Measurements from ENCODE around the gene HYI.

Gene HYI

DNA sequence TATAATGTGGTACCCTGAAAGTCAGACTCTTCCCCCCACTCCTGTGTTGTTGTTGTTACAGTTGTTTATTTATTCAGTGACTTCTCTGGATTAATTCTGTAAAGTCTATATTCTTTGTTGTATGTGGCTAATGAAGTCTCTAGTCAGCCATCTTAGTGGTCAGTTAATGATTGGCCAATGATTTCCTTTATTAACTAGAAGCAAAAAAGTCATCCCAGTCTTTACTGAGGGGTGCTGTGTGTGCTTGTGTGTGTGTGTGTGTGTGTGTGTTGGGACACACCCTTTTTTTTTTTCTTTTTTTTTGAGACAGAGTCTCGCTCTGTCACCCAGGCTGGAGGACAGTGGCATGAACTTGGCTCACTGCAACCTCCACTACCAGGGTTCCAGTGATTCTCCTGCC is 37.3 kb upstream of the HYI start:
- Histone ChIP-seq H3K4me3 (replicated peaks; ENCODE audit: low read depth, low read length) (no peak overlapping the region), H3K27me3 (replicated peaks; ENCODE audit: control insufficient read depth, insufficient read depth, low read length) (no peaks in the 10 kb centered on the region), H3K36me3 (ENCODE audit: control insufficient read depth, insufficient read depth, low read length) (no peaks in the 10 kb centered on the region)
- TF ChIP-seq, protein P1, sequence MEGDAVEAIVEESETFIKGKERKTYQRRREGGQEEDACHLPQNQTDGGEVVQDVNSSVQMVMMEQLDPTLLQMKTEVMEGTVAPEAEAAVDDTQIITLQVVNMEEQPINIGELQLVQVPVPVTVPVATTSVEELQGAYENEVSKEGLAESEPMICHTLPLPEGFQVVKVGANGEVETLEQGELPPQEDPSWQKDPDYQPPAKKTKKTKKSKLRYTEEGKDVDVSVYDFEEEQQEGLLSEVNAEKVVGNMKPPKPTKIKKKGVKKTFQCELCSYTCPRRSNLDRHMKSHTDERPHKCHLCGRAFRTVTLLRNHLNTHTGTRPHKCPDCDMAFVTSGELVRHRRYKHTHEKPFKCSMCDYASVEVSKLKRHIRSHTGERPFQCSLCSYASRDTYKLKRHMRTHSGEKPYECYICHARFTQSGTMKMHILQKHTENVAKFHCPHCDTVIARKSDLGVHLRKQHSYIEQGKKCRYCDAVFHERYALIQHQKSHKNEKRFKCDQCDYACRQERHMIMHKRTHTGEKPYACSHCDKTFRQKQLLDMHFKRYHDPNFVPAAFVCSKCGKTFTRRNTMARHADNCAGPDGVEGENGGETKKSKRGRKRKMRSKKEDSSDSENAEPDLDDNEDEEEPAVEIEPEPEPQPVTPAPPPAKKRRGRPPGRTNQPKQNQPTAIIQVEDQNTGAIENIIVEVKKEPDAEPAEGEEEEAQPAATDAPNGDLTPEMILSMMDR (IDR thresholded peaks at IDR 0.05; ENCODE audit: insufficient read depth, low read length, poor library complexity, severe bottlenecking): no peak
- DNase-seq (ENCODE audit: extremely low read depth, insufficient read length): no peak

DNA sequence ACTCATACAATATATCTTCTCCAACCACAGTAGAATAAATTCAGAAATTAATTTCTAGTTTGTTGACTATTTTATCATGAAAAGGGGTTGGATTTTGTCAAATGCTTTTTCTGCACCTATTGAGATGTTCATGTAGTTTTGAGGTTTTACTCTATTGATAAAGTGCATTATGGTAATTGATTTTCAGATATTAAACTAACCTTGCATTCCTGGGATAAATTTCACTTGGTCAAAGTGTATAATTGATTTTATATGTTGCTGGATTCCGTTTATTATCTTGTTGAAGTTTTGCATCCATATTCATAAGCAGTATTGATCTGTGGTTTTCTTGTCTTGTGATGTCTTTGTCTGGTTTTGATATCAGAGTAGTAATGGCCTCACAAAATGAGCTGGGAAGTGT is 34.4 kb upstream of the HYI start:
- no peak overlapping the region for H3K4me3 ChIP-seq (replicated peaks; ENCODE audit: low read depth, low read length)
- DNase-seq (ENCODE audit: extremely low read depth, insufficient read length): no peak
- H3K36me3 ChIP-seq (ENCODE audit: control insufficient read depth, insufficient read depth, low read length): no peaks in the 10 kb centered on the region
- H3K27me3 ChIP-seq (replicated peaks; ENCODE audit: control insufficient read depth, insufficient read depth, low read length): no peaks in the 10 kb centered on the region
- TF ChIP-seq, protein P1 (IDR thresholded peaks at IDR 0.05; ENCODE audit: insufficient read depth, low read length, poor library complexity, severe bottlenecking): no peak

DNA sequence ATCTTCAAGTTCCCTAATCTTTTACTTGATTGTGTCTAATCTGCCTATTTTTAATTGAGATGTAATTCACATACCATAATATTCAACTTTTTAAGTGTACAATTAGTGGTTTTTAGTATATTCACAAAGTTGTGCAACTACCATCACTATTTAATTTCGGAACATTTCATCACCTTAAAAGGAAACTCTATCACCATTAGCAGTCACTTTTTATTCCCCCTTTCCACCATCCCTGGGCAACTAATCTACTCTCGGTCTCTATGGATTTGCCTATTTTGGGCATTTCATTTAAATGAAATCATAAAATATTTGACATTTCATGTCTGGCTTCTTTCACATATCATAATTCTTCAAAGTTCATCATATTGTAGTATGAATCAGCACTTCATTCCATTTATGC is 30.6 kb upstream of the HYI start:
- H3K36me3 ChIP-seq (ENCODE audit: control insufficient read depth, insufficient read depth, low read length): no peaks in the 10 kb centered on the region
- H3K27me3 ChIP-seq (replicated peaks; ENCODE audit: control insufficient read depth, insufficient read depth, low read length): no peaks in the 10 kb centered on the region
- TF ChIP-seq, protein P1 (IDR thresholded peaks at IDR 0.05; ENCODE audit: insufficient read depth, low read length, poor library complexity, severe bottlenecking): no peak
- no peak overlapping the region for H3K4me3 ChIP-seq (replicated peaks; ENCODE audit: low read depth, low read length)
- no peak for DNase-seq (ENCODE audit: extremely low read depth, insufficient read length)

- no peak for DNase-seq (ENCODE audit: extremely low read depth, insufficient read length)
- H3K4me3 ChIP-seq (replicated peaks; ENCODE audit: low read depth, low read length): no peak overlapping the region
- TF ChIP-seq, protein P1 (IDR thresholded peaks at IDR 0.05; ENCODE audit: insufficient read depth, low read length, poor library complexity, severe bottlenecking): no peak
- no peaks in the 10 kb centered on the region for H3K36me3 ChIP-seq (ENCODE audit: control insufficient read depth, insufficient read depth, low read length)
- no peaks in the 10 kb centered on the region for H3K27me3 ChIP-seq (replicated peaks; ENCODE audit: control insufficient read depth, insufficient read depth, low read length)
Observed at GRCh38 chr1:43482215-43482614, 28.5 kb upstream of the HYI start.

DNA sequence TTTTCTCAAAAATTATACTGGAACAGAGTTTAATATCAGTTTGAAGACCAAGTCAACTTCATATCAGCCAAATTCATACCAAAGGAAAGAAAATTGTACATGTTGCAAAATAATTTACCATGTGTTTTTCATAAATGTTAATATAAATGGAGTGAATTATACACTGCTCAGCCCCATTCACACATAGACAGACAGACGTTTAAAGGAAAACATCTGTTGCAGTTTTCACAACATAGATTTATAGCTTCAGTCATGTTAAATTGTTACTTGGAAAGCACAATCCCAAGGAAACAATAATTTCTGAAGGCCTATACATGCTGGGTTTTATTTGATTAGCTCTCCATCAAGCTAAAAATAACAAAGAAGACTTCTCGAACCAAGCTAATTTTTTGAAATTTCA is 27.8 kb upstream of the HYI start:
- Histone ChIP-seq H3K36me3 (ENCODE audit: control insufficient read depth, insufficient read depth, low read length) (no peaks in the 10 kb centered on the region), H3K27me3 (replicated peaks; ENCODE audit: control insufficient read depth, insufficient read depth, low read length) (no peaks in the 10 kb centered on the region), H3K4me3 (replicated peaks; ENCODE audit: low read depth, low read length) (no peak overlapping the region)
- no peak for DNase-seq (ENCODE audit: extremely low read depth, insufficient read length)
- TF ChIP-seq, protein P1 (IDR thresholded peaks at IDR 0.05; ENCODE audit: insufficient read depth, low read length, poor library complexity, severe bottlenecking): no peak

DNA sequence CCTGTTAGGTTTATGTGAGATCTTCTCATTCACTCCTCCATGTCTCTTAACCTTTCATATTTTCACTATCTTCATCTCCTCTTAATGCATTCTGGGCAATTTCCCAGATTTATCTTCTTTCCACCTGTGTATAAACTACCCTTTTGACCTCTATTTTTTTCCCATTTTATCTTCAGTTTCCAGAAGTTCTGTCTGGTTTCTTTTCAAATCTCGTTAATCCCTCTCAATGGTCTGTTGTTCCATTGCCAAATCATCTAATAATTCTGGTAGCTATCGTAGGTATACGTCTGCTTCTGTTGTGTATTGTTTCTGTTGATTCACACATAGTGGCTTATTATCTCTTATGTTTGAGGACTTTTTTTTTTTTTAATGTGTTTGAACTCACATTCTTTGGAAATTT is 25.7 kb upstream of the HYI start:
- H3K27me3 ChIP-seq (replicated peaks; ENCODE audit: control insufficient read depth, insufficient read depth, low read length): no peaks in the 10 kb centered on the region
- no peaks in the 10 kb centered on the region for H3K36me3 ChIP-seq (ENCODE audit: control insufficient read depth, insufficient read depth, low read length)
- TF ChIP-seq, protein P1 (IDR thresholded peaks at IDR 0.05; ENCODE audit: insufficient read depth, low read length, poor library complexity, severe bottlenecking): no peak
- no peak overlapping the region for H3K4me3 ChIP-seq (replicated peaks; ENCODE audit: low read depth, low read length)
- DNase-seq (ENCODE audit: extremely low read depth, insufficient read length): no peak

Data from GM06990 (cell line).